GM19239 (cell line): ENCODE results near the gene ATP1A3.

Experiments
- DNase-seq: peaks from one replicate; pipeline ENCODE4 v3.0.0; 2011; ENCODE audit warnings: low spot score; ENCODE audit not compliant: insufficient read length
- FAIRE-seq: peaks from 2 replicates; lab custom pipeline; 2011; peaks lifted over from hg19 to GRCh38; lab: Jason Lieb, UNC

Gene ATP1A3

GRCh38 chr19:41919948-41920712, 73.9 kb downstream of the ATP1A3 start:
- DNase-seq (no peak), FAIRE-seq (no peak)

- no peak for DNase-seq
- no peak for FAIRE-seq
Observed at GRCh38 chr19:41918653-41919244, 75.3 kb downstream of the ATP1A3 start.

GRCh38 chr19:41918095-41918494, 75.9 kb downstream of the ATP1A3 start:
- DNase-seq (no peak), FAIRE-seq (no peak)

GRCh38 chr19:41917676-41918075, 76.4 kb downstream of the ATP1A3 start:
- FAIRE-seq = no peak
- DNase-seq = no peak
